8988T (cell line): Measurements from ENCODE around the gene ATP6AP1.
A peak's percentile ranks its signal among the peaks of the same experiment; 100 is the strongest.

ENCODE experiments used
- DNase-seq: peaks from one replicate; pipeline ENCODE4 v3.0.0; 2011

Gene ATP6AP1

DNA sequence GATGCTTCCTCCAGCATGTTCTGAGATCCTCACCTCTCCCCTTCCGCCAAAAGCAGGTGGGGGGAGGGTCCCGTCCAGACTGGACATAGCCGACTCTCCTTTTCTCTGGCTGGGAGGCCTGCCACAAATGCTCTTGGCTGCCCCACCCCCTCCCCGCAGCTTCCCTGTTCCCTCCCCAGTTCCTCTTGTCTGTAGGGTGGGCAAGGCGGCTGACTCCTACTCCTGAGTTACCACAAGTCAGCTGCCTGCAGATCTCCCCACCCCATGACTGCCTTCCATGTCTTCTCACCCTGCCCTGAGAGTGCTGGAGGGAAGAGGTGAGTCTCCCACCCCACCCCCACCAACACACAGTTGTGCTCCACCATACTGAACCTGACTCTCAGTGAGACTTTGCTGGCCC, 2.9 kb downstream of the ATP6AP1 start:
- no peak for DNase-seq

DNA sequence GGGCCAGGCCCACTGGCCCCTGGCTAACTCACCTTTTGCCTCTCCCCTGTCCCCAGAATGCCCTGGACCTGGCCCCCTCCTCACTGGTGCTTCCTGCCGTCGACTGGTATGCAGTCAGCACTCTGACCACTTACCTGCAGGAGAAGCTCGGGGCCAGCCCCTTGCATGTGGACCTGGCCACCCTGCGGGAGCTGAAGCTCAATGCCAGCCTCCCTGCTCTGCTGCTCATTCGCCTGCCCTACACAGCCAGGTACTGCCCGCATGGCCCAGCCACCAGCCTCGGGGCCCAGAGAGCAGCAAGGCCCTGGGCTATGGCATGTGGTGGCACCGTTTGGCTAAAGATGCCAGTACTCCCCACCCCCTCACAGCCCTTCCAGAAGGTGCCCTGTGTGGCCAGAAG, 3.7 kb downstream of the ATP6AP1 start:
- no peak for DNase-seq

- no peak for DNase-seq
Observed at GRCh38 chrX:154433605-154434004, 5.1 kb downstream of the ATP6AP1 start.

DNA sequence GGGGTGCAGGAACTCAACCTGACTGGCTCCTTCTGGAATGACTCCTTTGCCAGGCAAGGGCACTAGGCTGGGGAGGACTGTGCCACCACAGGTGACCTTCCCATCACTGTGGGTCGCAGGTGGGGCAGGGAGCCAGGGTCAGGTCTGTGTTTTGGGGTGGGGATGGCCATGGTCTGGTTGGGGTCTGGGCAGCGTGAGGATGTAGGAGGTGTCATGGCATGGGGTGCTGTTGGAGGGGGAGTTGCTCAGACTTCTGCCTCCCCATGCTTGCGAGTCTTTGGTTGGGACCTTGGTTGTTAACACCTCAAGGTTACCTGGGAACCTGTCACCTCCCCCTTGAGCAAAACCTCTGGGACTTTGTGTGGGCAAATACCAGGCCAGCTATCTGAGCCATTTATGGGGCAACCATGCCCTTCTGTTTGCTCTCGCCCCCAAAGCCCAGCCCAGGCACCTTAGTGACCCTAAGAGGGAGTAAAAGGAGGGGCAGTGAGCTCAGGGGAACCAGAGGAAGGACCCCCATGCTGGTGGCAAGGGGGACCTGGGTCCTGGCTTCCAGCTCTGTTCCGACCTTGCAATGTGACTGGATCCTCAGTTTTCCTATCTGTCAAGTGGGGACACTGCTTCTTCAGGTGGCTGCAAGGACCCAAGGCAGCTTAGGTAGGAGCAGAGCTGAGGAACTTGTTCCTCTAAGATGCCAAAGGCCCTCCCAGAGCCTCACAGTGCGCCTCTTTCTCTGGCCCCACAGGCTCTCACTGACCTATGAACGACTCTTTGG, 6.1 kb downstream of the ATP6AP1 start:
- DNase-seq, result no peak

DNA sequence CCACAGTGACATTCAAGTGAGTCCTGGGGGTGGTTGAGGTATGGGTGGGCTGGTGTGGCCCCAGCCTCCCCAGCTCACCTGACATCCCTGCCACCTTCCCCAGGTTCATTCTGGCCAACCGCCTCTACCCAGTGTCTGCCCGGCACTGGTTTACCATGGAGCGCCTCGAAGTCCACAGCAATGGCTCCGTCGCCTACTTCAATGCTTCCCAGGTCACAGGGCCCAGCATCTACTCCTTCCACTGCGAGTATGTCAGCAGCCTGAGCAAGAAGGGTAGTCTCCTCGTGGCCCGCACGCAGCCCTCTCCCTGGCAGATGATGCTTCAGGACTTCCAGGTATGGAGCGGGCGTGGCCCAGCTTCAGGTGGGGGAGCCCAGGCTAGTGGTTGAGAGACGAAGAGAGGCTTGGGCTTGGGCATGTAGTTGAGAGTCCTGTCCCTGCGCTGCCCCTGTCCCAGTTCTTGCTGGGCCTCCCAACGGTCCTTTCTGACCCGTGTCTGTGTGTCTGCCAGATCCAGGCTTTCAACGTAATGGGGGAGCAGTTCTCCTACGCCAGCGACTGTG, 6.8 kb downstream of the ATP6AP1 start:
- DNase-seq, result no peak

DNA sequence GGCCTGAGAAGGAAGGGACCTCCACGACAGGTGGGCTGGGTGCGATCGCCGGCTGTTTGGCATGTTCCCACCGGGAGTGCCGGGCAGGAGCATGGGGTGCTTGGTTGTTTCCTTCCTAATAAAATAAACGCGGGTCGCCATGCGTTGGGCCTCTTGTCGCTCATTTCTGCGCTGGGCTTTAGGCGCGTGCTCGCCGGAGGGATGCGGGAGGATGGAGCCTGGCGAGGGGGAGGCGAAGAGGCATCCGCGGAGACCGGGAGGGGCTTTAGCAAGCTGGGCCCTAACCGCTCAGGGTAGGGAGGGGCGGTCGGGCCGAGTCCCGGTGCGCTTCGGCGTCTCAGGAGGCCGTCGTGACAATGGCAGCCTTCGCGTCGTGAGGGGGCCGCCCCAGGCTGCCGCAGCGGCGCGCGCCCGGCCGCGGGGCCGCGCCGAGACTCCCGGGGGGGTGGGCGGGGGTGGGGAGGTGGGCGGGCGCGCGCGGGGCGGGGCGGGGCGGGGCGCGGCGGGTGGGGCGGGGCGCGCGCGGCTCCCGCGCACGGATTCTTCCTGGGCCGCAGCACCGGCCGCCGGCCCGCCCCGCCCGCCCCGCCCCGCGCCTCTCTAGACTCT, 8.0 kb downstream of the ATP6AP1 start:
- no peak for DNase-seq

- DNase-seq, result no peak
Observed at GRCh38 chrX:154436983-154437752, 8.7 kb downstream of the ATP6AP1 start, which contains the start of gene GDI1. TSS of gene GDI1 (plus strand) at chrX:154437154. CDS start at chrX:154437255, 101 bp downstream.

DNA sequence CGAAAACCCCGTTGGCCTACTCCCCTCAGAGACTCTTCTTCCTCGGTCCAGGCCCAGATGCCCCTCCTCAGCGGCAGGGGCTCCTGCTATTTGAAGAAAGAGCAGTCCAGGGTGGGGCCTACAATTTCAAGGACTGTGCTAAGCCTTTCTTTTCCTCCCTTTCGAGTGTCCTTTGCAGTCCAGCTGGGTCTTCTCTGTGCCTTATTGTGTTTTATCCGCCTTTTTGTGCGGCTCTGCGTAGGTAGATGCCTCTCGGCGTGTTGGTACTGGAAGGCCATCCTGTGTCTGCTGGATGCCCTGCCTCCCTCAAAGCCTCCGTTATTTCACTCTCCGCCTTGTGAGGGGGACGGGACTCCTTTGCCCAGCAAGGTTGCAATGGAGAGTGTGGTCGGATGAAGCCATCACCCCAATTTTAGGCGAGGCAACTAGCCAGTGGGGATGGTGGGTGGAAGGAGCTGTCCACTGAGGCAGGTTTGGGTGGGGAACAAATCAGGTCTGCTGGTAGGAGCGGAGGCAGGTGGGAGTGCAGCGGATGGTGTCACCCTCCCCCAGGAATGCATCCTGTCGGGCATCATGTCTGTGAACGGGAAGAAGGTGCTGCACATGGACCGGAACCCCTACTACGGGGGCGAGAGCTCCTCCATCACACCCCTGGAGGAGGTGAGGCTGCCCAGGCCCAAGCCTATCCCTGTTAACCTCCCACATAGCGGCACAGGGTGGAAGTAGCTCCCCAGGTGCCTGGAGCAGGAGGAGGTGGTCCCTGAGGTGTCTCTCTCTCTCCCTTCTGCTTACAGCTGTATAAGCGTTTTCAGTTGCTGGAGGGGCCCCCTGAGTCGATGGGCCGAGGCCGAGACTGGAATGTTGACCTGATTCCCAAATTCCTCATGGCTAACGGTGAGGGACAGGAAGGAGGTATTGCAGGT, 9.8 kb downstream of the ATP6AP1 start:
- no peak for DNase-seq

DNA sequence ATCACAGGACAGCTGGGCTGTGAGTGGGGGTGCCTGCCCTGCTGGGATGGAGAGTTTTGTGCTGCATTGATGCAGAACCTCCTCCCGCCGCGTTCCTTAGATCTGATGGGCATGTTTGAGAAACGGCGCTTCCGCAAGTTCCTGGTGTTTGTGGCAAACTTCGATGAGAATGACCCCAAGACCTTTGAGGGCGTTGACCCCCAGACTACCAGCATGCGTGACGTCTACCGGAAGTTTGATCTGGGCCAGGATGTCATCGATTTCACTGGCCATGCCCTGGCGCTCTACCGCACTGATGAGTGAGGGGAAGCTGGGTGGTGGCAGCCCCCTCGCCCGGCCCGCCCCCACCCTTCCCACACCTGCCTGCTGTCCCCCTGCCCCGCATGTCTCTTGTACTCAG, 11.4 kb downstream of the ATP6AP1 start:
- DNase-seq, result no peak

DNA sequence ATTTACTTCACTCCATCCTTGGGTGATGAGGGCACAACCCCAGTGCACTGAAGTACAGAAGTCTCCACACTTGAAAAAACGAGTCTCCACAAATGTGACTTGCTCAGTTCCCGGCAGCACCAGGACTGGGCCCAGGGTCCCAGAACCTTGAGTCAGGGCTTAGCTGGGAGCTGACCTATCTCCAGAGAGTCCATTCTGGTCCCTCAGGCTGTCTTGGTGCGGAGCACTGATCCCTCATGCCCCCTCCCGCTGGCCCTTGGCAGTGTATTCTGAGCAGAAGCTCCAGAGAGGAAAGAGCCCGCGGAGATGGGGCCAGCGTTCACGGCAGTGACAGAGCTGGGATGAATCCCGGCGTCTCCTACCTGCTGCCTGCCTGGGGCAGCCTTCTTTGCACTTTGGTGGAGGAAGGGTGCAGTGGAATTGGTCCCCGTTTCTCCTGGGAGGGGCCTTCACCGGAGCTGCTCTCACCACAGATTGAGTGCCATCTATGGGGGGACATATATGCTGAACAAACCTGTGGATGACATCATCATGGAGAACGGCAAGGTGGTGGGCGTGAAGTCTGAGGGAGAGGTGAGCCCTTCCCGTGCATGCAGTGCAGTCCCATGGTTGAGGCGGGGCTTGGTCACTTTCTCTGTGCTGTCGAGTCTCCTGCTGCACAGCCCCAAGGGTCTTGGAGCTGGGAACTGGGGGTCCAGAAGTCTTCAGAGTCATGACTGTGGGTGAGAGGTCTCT, 12.3 kb downstream of the ATP6AP1 start:
- no peak for DNase-seq

DNA sequence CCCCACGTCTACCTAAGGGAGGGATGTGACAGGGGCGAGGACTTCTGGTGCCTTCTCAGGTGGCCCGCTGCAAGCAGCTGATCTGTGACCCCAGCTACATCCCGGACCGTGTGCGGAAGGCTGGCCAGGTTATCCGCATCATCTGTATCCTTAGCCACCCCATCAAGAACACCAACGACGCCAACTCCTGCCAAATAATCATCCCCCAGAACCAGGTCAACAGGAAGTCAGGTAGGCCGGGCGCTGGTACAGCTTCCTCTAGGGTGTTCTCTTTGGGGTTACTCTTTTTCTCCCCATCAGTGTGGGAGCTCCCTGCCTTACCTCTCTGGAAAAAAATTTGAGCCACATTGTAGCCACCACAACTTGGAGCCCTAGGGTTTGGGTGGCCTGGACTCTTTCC, 13.1 kb downstream of the ATP6AP1 start:
- no peak for DNase-seq

DNA sequence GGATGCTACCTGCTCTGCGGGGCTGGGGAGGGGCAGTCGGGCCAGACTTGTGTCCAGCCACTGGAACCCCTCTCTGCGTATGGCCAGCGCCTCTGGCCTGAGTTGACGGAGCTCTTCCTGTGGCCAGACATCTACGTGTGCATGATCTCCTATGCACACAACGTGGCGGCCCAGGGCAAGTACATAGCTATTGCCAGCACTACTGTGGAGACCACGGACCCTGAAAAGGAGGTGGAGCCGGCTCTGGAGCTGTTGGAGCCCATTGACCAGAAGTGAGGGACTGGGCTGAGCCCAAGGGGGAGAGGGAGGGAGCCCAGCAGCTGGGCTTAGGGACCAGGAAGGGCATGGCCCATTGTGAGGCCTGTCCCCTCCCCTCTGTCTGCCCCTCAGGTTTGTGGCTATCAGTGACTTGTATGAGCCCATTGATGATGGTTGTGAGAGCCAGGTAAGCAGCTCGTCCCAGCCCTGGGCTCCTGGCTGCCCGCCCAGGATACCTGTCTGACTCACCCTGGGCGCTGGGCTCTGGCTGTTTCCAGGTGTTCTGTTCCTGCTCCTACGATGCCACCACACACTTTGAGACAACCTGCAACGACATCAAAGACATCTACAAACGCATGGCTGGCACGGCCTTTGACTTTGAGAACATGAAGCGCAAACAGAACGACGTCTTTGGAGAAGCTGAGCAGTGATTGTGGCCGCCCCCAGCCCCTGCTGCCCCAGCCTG, 13.7 kb downstream of the ATP6AP1 start:
- no peak for DNase-seq

DNA sequence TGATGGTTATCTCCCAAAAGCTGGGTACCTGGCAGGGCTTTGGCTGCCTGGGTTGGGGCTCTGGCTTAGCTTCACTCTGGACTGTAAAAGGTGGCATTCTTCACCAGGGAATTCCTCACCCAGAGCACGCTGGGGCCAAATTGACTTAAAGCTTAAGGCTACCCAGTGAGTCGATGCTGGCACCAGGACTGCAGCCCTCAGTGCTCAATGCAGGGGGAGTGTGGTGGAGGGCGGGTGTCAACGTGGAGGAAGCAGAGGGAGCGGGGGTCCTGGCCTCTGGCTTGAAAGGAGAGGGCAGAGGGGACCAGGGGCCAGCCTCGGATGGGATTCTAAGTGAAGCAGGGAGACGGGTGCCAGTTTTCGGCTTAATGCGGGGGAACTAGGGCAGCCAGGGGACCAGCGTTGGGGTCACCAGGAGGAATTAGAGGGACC, 15.0 kb downstream of the ATP6AP1 start:
- no peak for DNase-seq

DNA sequence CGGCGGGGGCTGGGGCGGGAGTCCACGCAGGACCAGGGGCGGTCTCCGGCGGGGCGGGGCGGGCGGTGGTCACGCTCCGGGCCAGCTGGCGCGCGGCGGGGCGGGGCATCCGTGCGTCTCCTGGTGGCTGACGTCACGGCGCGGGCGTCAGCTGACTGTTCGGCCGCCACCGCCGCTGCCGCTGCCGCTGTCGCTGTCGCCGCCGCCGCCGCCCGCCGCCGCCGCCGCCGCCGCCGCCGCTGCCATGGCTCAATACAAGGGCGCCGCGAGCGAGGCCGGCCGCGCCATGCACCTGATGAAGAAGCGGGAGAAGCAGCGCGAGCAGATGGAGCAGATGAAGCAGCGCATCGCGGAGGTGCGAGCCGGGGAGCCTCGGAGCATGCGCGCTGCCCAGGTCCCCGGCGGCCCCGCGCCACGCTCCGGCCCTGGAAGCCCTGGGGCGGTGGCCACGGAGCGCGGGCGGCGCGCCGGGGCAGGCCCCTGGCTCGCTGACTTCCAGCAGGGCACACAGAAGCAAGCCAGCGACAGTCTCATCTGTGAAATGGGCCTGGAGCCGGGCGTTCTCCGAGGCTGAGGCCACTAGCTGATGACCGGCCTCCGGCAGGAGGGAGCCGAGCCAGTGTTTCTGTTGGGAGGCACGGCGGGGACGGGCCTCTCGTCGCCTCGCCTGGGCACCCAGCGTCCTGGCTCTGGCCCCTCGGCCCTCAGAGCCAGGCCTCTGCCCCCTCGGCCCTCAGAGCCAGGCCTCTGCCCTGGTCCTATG, 15.7 kb downstream of the ATP6AP1 start, which contains the start of gene FAM50A:
TSS of gene FAM50A (plus strand) at position 150 of the 763 bp plus-strand sequence. CDS start at position 245, 95 bp downstream.
- DNase-seq, result peak; percentile 82

GRCh38 chrX:154444755-154445246, 16.3 kb downstream of the ATP6AP1 start:
- DNase-seq, result no peak

DNA sequence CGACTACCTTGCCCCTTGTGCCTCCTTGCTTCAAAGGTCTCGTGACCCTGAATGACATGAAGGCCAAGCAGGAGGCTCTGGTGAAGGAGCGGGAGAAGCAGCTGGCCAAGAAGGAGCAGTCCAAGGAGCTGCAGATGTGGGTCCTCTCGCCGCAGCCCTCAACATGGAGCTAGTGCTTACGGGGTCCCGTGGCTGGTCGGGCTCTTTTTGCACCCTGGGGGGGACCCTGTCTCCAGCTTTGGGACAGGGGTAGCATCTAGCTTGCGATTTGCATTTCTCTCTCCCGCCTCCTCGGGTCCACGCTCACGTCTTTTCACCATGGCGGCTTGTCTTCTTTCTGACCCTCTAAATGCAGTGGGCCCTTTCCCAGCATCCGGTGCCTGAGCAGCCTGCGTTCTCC, 17.3 kb downstream of the ATP6AP1 start:
- peak; percentile 20 for DNase-seq

DNA sequence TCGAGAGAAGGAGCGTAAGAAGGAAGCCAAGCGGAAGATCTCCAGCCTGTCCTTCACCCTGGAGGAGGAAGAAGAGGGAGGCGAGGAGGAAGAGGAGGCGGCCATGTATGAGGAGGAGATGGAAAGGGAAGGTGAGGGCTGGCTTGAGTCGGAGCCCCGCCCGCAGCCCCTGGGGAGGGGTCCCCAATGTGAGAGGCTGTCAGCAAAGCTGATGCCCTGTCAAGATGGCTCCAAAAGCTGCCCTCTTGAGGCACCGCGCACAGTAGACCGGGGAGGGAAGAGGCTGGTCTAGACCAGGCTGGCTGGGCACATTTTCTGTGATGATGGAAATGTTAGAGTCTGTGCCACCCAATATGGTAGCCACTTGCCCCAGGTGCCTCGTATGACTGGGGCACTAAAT, 18.0 kb downstream of the ATP6AP1 start:
- DNase-seq, result peak; percentile 8

DNA sequence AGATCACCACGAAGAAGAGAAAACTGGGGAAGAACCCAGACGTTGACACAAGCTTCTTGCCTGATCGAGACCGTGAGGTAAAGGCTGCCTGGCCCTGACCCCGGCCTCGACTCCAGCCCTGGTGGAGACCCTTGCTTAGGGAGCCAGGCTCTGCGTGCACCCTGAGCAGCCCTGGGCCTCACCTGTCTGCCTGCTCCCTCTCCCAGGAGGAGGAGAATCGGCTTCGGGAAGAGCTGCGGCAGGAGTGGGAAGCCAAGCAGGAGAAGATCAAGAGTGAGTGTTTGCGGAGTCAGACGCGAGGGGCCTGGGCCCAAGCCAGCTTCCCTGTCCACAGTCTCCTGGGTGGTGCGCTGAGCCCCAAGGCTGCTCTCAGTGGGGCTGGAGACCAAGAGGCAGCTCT, 20.0 kb downstream of the ATP6AP1 start:
- DNase-seq, result no peak

GRCh38 chrX:154449618-154450017, 21.1 kb downstream of the ATP6AP1 start:
- DNase-seq, result no peak

- no peak for DNase-seq
Observed at GRCh38 chrX:154450312-154450711, 21.8 kb downstream of the ATP6AP1 start.
